OCI-LY1 (cell line): ENCODE measurements around the gene NXN.

Experiments used
- H2AFZ ChIP-seq: fragments of 200-600 bp; sonication (generic), shearing (Covaris generic); 2 replicates; pipeline ENCODE4 v1.6.0; 2014; ENCODE audit warnings: antibody characterized with exemption, mild to moderate bottlenecking, low read length
- H3F3A ChIP-seq: fragments of 200-600 bp; sonication (generic), shearing (Covaris generic); 2 replicates; pipeline ENCODE4 v1.6.0; 2014; ENCODE audit warnings: mild to moderate bottlenecking, antibody characterized with exemption, low read length, moderate library complexity; ENCODE audit not compliant: insufficient read depth
- H3K27ac ChIP-seq: fragments of 200-600 bp; sonication (generic); 2 replicates; pipeline ENCODE4 v1.5.1; 2014; ENCODE audit warnings: low read length, mixed run types, mild to moderate bottlenecking, low read depth; ENCODE audit not compliant: poor library complexity, severe bottlenecking
- H3K27me3 ChIP-seq: fragments of 200-600 bp; sonication (generic); 2 replicates; pipeline ENCODE4 v1.6.0; 2014; ENCODE audit warnings: antibody characterized with exemption, mild to moderate bottlenecking, low read length, moderate library complexity; ENCODE audit not compliant: insufficient read depth
- H3K36me3 ChIP-seq: fragments of 200-600 bp; sonication (generic); 2 replicates; pipeline ENCODE4 v1.6.1; 2014; ENCODE audit warnings: mild to moderate bottlenecking, antibody characterized with exemption, low read length, moderate library complexity, mixed read lengths; ENCODE audit not compliant: insufficient read depth
- H3K4me1 ChIP-seq: fragments of 200-600 bp; sonication (generic); 2 replicates; pipeline ENCODE4 v1.5.1; 2014; ENCODE audit warnings: mild to moderate bottlenecking, low read length, moderate library complexity; ENCODE audit not compliant: insufficient read depth, severe bottlenecking
- H3K4me2 ChIP-seq: fragments of 200-600 bp; sonication (generic), shearing (Covaris generic); 2 replicates; pipeline ENCODE4 v1.6.1; 2014; ENCODE audit warnings: low read length
- H3K4me3 ChIP-seq: fragments of 200-600 bp; sonication (generic); 2 replicates; pipeline ENCODE4 v1.5.1; 2014; ENCODE audit warnings: low read length, low read depth, mild to moderate bottlenecking, mixed read lengths; ENCODE audit not compliant: poor library complexity, severe bottlenecking
- H3K79me2 ChIP-seq: fragments of 200-600 bp; shearing (Covaris generic); 2 replicates; pipeline ENCODE4 v1.6.1; 2016; ENCODE audit warnings: mixed run types, low read length, mixed read lengths; ENCODE audit not compliant: insufficient read depth
- H3K9ac ChIP-seq: fragments of 200-600 bp; sonication (generic), shearing (Covaris generic); 2 replicates; pipeline ENCODE4 v1.6.1; 2014; ENCODE audit warnings: mild to moderate bottlenecking, low read length, mixed read lengths
- H3K9me2 ChIP-seq: fragments of 200-600 bp; sonication (generic), shearing (Covaris generic); 2 replicates; pipeline ENCODE4 v1.6.1; 2014; ENCODE audit warnings: low read depth, mild to moderate bottlenecking, low read length, mixed read lengths
- H3K9me3 ChIP-seq: fragments of 200-600 bp; shearing (Covaris generic); 2 replicates; pipeline ENCODE4 v1.6.1; 2014; ENCODE audit warnings: low read length, mixed read lengths
- H4K20me1 ChIP-seq: fragments of 200-600 bp; sonication (generic), shearing (Covaris generic); 2 replicates; pipeline ENCODE4 v1.6.0; 2016; ENCODE audit warnings: mild to moderate bottlenecking, low read length; ENCODE audit not compliant: insufficient read depth
- CTCF ChIP-seq: fragments of 200-600 bp; sonication (generic), shearing (Covaris generic); IDR thresholded peaks from 2 replicates; pipeline ENCODE4 v1.5.1; 2017; ENCODE audit warnings: mild to moderate bottlenecking, antibody characterized with exemption, low read length, moderate library complexity, mixed read lengths
- EZH2 ChIP-seq: fragments of 200-600 bp; sonication (generic), shearing (Covaris generic); IDR thresholded peaks from 2 replicates; pipeline ENCODE4 v1.8.0; 2017; ENCODE audit warnings: borderline replicate concordance, mixed run types, mild to moderate bottlenecking, antibody characterized with exemption, low read length, moderate library complexity, mixed read lengths

Gene NXN

DNA sequence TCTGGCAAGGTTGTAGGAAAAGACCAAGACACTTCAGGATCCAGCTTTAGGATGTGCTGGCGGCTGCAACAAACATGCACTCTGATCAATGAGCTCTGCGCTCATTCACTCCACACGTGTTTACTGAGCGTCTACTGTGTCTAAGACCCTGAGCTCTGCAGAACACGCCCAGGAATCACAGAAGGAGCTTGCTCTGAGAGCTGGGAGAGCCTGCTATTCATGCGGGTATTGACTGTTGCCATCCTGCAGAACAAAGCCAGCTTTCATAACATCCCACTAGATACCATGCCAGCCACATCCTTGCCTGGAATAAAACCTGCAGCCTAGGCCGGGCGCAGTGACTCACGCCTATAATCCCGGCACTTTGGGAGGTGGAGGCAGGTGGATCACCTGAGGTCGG, 44.1 kb downstream of the NXN start:
- Histone ChIP-seq H3K79me2 (no peaks in the 10 kb centered on the region), H3K9me2 (no peaks in the 10 kb centered on the region), H3K9ac (no peak overlapping the region), H3K9me3 (no peaks in the 10 kb centered on the region), H3K4me2 (no peak overlapping the region), H3K4me3 (no peak overlapping the region), H3K4me1 (no peaks in the 10 kb centered on the region), H3K36me3 (no peaks in the 10 kb centered on the region), H2AFZ (no peak overlapping the region), H3F3A (no peaks in the 10 kb centered on the region), H3K27ac (no peak overlapping the region), H3K27me3 (peaks cover 4% of the 10 kb centered on the region; the same call in 1 of the 2 replicates), H4K20me1 (no peaks in the 10 kb centered on the region)
- TF ChIP-seq CTCF: no peak
- no peak for TF ChIP-seq EZH2

DNA sequence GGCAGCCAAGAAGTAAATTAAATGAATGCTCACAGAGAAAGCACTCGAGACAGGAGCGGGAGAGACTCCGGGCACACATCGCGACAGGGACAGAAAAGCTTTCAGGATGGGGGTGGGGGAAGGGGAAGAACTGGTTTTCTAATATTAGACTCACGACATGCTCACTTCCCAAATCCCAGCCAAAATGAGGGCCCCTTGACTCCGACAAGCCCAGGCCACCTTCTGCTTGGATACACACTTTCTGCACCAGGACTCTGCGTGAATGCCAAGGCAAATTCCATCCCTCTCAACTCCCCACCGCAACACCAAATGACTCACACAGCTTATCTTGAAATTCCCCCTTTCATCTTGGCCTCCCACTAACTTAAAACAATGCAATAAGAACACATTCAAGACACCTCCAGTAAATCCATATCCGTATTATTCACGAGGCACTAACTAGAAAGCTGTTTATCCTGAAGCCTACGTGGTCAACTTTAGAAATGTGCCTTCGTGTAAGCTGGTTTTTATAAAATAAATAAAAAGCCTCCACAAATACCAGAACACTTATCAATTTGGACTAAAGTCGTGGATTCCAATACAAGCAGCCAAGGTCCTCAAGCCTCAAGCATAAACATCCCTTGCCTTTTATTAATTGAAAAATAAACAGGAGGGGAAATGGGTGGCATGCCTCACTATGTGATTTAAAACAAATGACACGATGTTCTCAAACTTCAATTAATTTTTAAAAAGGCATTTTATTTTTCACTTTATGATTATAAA, 46.1 kb downstream of the NXN start:
- no peaks in the 10 kb centered on the region for H3K9me2 ChIP-seq
- H4K20me1 ChIP-seq: no peaks in the 10 kb centered on the region
- H3K4me3 ChIP-seq: no peak overlapping the region
- H3K27ac ChIP-seq: no peak overlapping the region
- no peak overlapping the region for H3K4me2 ChIP-seq
- no peaks in the 10 kb centered on the region for H3K79me2 ChIP-seq
- no peaks in the 10 kb centered on the region for H3K36me3 ChIP-seq
- no peak overlapping the region for H3K9ac ChIP-seq
- H3K27me3 ChIP-seq: peaks cover 4% of the 10 kb centered on the region; the same call in 1 of the 2 replicates
- H3F3A ChIP-seq: no peaks in the 10 kb centered on the region
- H2AFZ ChIP-seq: no peak overlapping the region
- no peaks in the 10 kb centered on the region for H3K4me1 ChIP-seq
- TF ChIP-seq EZH2 (no peak), CTCF (no peak)
- no peaks in the 10 kb centered on the region for H3K9me3 ChIP-seq

DNA sequence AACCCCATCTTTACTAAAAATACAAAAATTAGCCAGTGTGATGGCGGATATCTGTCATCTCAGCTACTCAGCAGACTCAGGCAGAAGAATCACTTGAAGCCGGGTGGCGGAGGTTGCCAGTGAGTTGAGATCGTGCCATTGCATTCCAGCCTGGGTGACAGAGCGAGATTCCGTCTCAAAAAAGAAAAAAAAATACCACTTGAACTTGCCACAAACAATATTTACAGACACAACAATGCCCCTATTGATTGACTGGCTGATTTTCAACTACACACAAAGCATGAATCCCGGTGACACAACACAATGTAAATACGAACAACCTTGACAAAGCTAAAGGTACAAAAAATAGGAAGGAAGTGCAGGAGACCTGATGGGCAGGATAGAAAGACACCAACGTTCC, 49.3 kb downstream of the NXN start:
- Histone ChIP-seq H3K4me3 (no peak overlapping the region), H3K4me1 (no peaks in the 10 kb centered on the region), H4K20me1 (no peaks in the 10 kb centered on the region), H3K27me3 (peaks cover 4% of the 10 kb centered on the region; the same call in 1 of the 2 replicates), H3K27ac (no peak overlapping the region), H3K9me3 (no peaks in the 10 kb centered on the region), H3K9me2 (no peaks in the 10 kb centered on the region), H3K79me2 (no peaks in the 10 kb centered on the region), H3F3A (no peaks in the 10 kb centered on the region), H3K4me2 (no peak overlapping the region), H3K9ac (no peak overlapping the region), H3K36me3 (no peaks in the 10 kb centered on the region), H2AFZ (no peak overlapping the region)
- TF ChIP-seq CTCF (no peak), EZH2 (no peak)
